ENCODE data around the gene WDR5.
A peak's percentile ranks its signal among the peaks of the same experiment; 100 is the strongest.

WDR5 gene

DNA sequence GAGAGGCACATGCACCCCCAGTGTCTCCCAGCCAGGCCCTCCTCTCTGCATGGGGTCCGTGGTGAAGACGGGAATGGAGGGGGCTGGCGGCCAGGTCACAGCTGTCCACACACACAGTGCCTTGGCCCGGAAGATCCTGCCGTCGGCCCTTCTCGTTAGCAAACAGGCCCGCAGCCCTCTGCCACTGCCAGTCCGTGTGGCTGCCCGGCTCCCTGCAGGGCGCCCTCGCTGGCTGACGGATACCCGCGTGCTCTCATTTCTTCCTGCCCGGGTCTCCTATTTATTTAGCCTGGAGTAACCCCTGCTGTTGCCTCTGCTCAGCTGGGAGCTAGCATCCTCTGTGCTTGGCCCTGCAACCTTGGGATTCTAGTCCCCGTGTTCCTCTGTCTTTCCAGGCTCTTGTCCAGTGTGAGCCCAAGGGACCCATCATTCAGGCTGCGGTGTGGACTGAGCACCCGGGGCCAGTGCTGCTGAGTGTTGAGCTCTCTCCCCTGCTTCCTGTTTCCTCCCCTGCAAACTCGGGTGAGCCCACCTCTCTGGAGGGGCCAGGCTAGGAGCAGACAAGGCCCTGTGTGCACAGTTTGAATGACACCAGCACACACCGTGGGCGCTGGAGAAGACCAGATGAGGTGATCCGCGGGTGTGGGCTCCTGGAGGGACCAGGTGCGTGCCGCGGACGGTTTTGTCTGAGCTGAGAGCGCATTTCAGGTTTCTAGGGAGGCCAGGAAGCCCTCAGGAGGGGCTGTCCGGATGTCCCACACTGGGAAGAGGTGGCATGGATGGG lies 43.1 kb downstream of the WDR5 start (continued):
- TF ChIP-seq, protein P1, sequence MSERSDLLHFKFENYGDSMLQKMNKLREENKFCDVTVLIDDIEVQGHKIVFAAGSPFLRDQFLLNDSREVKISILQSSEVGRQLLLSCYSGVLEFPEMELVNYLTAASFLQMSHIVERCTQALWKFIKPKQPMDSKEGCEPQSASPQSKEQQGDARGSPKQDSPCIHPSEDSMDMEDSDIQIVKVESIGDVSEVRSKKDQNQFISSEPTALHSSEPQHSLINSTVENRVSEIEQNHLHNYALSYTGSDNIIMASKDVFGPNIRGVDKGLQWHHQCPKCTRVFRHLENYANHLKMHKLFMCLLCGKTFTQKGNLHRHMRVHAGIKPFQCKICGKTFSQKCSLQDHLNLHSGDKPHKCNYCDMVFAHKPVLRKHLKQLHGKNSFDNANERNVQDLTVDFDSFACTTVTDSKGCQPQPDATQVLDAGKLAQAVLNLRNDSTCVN (tag by site-specific recombination; optimal IDR thresholded peaks at IDR 0.05), result peak; percentile 14
- TF ChIP-seq EGR2 (tag by site-specific recombination; IDR thresholded peaks at IDR 0.05; ENCODE audit: low read depth) (no peak), ZXDB (tag by site-specific recombination; IDR thresholded peaks at IDR 0.05) (no peak), ZBTB20 (tag by site-specific recombination; IDR thresholded peaks at IDR 0.05) (peak; percentile 35; the same call in 1 of the 2 replicates)

DNA sequence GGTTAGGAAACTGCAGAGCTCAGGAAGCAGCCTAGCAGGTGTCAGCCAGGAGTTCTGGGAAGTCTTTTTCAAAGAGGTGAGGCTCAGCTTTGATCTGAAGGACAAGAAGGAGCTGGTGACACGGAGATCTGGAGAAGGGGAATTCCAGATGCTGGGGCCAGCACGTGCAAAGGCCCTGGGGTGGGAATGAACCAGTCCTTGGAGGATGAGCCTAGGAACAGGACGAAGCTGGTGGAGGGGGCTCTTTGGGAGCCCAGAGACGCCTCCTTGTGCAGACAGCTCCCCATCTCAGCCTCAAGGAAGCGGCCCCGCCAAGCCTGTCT lies 43.7 kb downstream of the WDR5 start:
- Histone ChIP-seq H3K36me3 (ENCODE audit: control insufficient read depth in 2 of 2, insufficient read depth in 1 of 2, low read length in 2 of 2) (no peaks in the 10 kb centered on the region), H3K4me1 (ENCODE audit: control insufficient read depth, insufficient read depth, low read length) (no peaks in the 10 kb centered on the region), H3K4me3 (ENCODE audit: low read depth, low read length) (no peak overlapping the region), H3K27ac (ENCODE audit: extremely low read depth, low read depth, low read length) (no peak overlapping the region), H3K9me3 (ENCODE audit: control insufficient read depth, insufficient read depth, low read depth, low read length) (no peaks in the 10 kb centered on the region)
- ChIA-PET CTCF (interaction anchor here (0.5 to 2.2 kb wide), 4 partner anchors 9 to 264 kb away, joined by 3 to 12 read pairs (median 3); no protein-coding TSS in a partner anchor), POLR2A (no interaction called here)
- no peak for TF ChIP-seq ZNF423 (tag by site-specific recombination; IDR thresholded peaks at IDR 0.05)
- TF ChIP-seq, protein P2, sequence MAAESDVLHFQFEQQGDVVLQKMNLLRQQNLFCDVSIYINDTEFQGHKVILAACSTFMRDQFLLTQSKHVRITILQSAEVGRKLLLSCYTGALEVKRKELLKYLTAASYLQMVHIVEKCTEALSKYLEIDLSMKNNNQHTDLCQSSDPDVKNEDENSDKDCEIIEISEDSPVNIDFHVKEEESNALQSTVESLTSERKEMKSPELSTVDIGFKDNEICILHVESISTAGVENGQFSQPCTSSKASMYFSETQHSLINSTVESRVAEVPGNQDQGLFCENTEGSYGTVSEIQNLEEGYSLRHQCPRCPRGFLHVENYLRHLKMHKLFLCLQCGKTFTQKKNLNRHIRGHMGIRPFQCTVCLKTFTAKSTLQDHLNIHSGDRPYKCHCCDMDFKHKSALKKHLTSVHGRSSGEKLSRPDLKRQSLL (tag by site-specific recombination; IDR thresholded peaks at IDR 0.05), result no peak
- TF ChIP-seq ZNF623 (tag by site-specific recombination; IDR thresholded peaks at IDR 0.05), result peak; percentile 97
- TF ChIP-seq, protein P3, sequence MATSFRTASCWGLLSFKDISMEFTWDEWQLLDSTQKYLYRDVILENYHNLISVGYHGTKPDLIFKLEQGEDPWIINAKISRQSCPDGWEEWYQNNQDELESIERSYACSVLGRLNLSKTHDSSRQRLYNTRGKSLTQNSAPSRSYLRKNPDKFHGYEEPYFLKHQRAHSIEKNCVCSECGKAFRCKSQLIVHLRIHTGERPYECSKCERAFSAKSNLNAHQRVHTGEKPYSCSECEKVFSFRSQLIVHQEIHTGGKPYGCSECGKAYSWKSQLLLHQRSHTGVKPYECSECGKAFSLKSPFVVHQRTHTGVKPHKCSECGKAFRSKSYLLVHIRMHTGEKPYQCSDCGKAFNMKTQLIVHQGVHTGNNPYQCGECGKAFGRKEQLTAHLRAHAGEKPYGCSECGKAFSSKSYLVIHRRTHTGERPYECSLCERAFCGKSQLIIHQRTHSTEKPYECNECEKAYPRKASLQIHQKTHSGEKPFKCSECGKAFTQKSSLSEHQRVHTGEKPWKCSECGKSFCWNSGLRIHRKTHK (tag by site-specific recombination; IDR thresholded peaks at IDR 0.05), result no peak
- TF ChIP-seq, protein P4, sequence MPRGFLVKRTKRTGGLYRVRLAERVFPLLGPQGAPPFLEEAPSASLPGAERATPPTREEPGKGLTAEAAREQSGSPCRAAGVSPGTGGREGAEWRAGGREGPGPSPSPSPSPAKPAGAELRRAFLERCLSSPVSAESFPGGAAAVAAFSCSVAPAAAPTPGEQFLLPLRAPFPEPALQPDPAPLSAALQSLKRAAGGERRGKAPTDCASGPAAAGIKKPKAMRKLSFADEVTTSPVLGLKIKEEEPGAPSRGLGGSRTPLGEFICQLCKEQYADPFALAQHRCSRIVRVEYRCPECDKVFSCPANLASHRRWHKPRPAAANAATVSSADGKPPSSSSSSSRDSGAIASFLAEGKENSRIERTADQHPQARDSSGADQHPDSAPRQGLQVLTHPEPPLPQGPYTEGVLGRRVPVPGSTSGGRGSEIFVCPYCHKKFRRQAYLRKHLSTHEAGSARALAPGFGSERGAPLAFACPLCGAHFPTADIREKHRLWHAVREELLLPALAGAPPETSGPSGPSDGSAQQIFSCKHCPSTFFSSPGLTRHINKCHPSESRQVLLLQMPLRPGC (tag by site-specific recombination; IDR thresholded peaks at IDR 0.05), result no peak

DNA sequence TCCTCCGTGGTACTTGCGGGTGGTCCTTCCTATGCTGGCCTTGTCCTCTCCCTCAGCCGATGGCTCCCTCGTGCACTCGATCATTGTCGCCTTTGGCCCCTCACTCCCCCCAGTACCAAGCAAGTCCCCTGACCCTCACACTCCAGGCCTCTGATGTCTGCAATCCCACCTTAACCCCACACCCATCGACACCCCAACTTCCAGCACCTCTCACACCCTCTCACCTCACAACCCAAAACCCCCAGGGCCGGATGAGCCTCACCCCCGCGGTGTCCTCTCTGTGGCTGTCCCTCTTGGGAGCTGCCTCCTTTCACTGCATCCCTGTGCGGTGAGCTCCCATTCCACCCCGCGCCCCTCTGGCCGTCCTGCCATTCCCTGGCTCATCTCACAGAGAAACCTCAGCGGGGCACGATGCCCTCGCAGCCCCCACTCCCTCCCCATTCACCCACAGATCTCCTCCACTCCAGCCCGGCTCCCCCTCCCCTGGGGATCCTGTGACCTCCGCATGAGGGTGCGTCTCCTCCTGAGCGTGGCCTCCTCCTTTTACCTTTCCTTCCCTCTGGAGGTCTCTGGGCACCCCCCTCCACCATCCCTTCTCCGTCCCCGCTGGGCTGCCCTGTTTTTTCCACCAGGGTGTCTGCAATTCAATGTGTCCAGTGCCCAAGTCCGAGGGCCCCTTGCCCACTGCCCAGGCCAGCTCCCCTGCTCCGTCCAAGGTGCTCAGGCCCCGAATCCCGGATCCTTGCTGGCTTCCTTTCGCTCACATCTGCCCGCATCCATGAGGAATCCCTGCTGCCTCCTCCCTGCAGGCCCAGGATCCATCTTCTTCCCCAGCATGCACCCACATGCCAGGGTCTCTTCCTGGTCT lies 44.3 kb downstream of the WDR5 start:
- no peaks in the 10 kb centered on the region for H3K4me1 ChIP-seq (ENCODE audit: control insufficient read depth, insufficient read depth, low read length)
- TF ChIP-seq ZNF747 (tag by site-specific recombination; IDR thresholded peaks at IDR 0.05) (no peak), ZNF585B (tag by site-specific recombination; IDR thresholded peaks at IDR 0.05) (no peak), KLF16 (tag by site-specific recombination; IDR thresholded peaks at IDR 0.05) (no peak), ZNF664 (tag by site-specific recombination; IDR thresholded peaks at IDR 0.05) (no peak), SCRT1 (tag by site-specific recombination; IDR thresholded peaks at IDR 0.05; ENCODE audit: borderline replicate concordance) (no peak)
- TF ChIP-seq, protein P5, sequence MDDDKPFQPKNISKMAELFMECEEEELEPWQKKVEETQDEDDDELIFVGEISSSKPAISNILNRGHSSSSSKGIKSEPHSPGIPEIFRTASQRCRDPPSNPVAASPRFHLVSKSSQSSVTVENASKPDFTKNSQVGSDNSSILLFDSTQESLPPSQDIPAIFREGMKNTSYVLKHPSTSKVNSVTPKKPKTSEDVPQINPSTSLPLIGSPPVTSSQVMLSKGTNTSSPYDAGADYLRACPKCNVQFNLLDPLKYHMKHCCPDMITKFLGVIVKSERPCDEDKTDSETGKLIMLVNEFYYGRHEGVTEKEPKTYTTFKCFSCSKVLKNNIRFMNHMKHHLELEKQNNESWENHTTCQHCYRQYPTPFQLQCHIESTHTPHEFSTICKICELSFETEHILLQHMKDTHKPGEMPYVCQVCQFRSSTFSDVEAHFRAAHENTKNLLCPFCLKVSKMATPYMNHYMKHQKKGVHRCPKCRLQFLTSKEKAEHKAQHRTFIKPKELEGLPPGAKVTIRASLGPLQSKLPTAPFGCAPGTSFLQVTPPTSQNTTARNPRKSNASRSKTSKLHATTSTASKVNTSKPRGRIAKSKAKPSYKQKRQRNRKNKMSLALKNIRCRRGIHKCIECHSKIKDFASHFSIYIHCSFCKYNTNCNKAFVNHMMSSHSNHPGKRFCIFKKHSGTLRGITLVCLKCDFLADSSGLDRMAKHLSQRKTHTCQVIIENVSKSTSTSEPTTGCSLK (tag by site-specific recombination; IDR thresholded peaks at IDR 0.05), result no peak
- TF ChIP-seq, protein P6, sequence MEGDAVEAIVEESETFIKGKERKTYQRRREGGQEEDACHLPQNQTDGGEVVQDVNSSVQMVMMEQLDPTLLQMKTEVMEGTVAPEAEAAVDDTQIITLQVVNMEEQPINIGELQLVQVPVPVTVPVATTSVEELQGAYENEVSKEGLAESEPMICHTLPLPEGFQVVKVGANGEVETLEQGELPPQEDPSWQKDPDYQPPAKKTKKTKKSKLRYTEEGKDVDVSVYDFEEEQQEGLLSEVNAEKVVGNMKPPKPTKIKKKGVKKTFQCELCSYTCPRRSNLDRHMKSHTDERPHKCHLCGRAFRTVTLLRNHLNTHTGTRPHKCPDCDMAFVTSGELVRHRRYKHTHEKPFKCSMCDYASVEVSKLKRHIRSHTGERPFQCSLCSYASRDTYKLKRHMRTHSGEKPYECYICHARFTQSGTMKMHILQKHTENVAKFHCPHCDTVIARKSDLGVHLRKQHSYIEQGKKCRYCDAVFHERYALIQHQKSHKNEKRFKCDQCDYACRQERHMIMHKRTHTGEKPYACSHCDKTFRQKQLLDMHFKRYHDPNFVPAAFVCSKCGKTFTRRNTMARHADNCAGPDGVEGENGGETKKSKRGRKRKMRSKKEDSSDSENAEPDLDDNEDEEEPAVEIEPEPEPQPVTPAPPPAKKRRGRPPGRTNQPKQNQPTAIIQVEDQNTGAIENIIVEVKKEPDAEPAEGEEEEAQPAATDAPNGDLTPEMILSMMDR (tag by site-specific recombination; IDR thresholded peaks at IDR 0.05), result no peak
- CTCF ChIA-PET, result interaction anchor here (0.6 to 2.2 kb wide), 4 partner anchors 10 to 263 kb away, joined by 3 to 12 read pairs (median 3); partner anchors contain the start of gene WDR5
- H3K36me3 ChIP-seq (ENCODE audit: control insufficient read depth in 2 of 2, insufficient read depth in 1 of 2, low read length in 2 of 2), result no peaks in the 10 kb centered on the region
- no peak overlapping the region for H3K4me3 ChIP-seq (ENCODE audit: low read depth, low read length)
- H3K27ac ChIP-seq (ENCODE audit: extremely low read depth, low read depth, low read length), result no peak overlapping the region
- H3K9me3 ChIP-seq (ENCODE audit: control insufficient read depth, insufficient read depth, low read depth, low read length), result no peaks in the 10 kb centered on the region
- POLR2A ChIA-PET, result no interaction called here
